Subcutaneous abdominal adipose tissue (tissue), 5 donors: ENCODE measurements around the gene COL20A1.

ENCODE experiments used
- H3K27ac ChIP-seq: one replicate; pipeline ENCODE4 v1.7.0; 2013; ENCODE audit warnings: low read depth, mild to moderate bottlenecking, inconsistent platforms, low read length, moderate library complexity
- H3K27me3 ChIP-seq, 5 donors: one replicate each; pipeline ENCODE4 v1.7.0; 2013; ENCODE audit warnings: low read length in 5 of 5, inconsistent platforms in 1 of 5; ENCODE audit not compliant: control insufficient read depth in 5 of 5, insufficient read depth in 4 of 5
- H3K36me3 ChIP-seq, 5 donors: one replicate each; pipeline ENCODE4 v1.7.0; 2013; ENCODE audit warnings: low read length in 5 of 5; ENCODE audit not compliant: control insufficient read depth in 5 of 5, insufficient read depth in 5 of 5
- H3K4me1 ChIP-seq, 5 donors: one replicate each; pipeline ENCODE4 v1.7.0; 2013; ENCODE audit warnings: low read length in 5 of 5, mild to moderate bottlenecking in 3 of 5, moderate library complexity in 1 of 5; ENCODE audit not compliant: control insufficient read depth in 5 of 5, insufficient read depth in 5 of 5
- H3K4me3 ChIP-seq, 5 donors: one replicate each; pipeline ENCODE4 v1.7.0; 2013; ENCODE audit warnings: low read length in 5 of 5, low read depth in 1 of 5
- H3K9ac ChIP-seq, 5 donors: one replicate each; pipeline ENCODE4 v1.7.0; 2013; ENCODE audit warnings: low read length in 5 of 5, mild to moderate bottlenecking in 4 of 5, moderate library complexity in 3 of 5
- H3K9me3 ChIP-seq, 5 donors: one replicate each; pipeline ENCODE4 v1.7.0; 2013; ENCODE audit warnings: low read length in 5 of 5; ENCODE audit not compliant: control insufficient read depth in 5 of 5
- donor health status: healthy.
- donor health status: healthy.
- donor health status: healthy.
- donor health status: healthy.
- donor health status: healthy.

The COL20A1 gene

GRCh38 chr20:63354636-63355350 is 61.8 kb downstream of the COL20A1 start:
- H3K27ac ChIP-seq: no peak overlapping the region
- H3K4me3 ChIP-seq: no peak overlapping the region
- H3K27me3 ChIP-seq: peaks cover 16 to 43% (median 34%) of the 10 kb centered on the region in 5 donors
- H3K4me1 ChIP-seq: peaks cover 0 to 6% (median 3%) of the 10 kb centered on the region in 5 donors
- no peak overlapping the region for H3K9ac ChIP-seq
- peaks cover 0 to 4% (median 0%) of the 10 kb centered on the region in 5 donors for H3K9me3 ChIP-seq
- no peaks in the 10 kb centered on the region for H3K36me3 ChIP-seq

- no peak overlapping the region for H3K4me3 ChIP-seq
- no peak overlapping the region for H3K9ac ChIP-seq
- peaks cover 27 to 53% (median 39%) of the 10 kb centered on the region in 5 donors for H3K27me3 ChIP-seq
- no peaks in the 10 kb centered on the region for H3K9me3 ChIP-seq
- no peak overlapping the region for H3K27ac ChIP-seq
- H3K36me3 ChIP-seq: no peaks in the 10 kb centered on the region
- peaks cover 0 to 7% (median 3%) of the 10 kb centered on the region in 5 donors for H3K4me1 ChIP-seq
Observed at GRCh38 chr20:63355781-63356295, 62.9 kb downstream of the COL20A1 start.

GRCh38 chr20:63356511-63356910 is 63.5 kb downstream of the COL20A1 start:
- H3K4me1 ChIP-seq: peaks cover 0 to 8% (median 3%) of the 10 kb centered on the region in 5 donors
- H3K27me3 ChIP-seq: peaks cover 29 to 54% (median 40%) of the 10 kb centered on the region in 5 donors
- no peaks in the 10 kb centered on the region for H3K9me3 ChIP-seq
- H3K27ac ChIP-seq: no peak overlapping the region
- H3K36me3 ChIP-seq: no peaks in the 10 kb centered on the region
- H3K4me3 ChIP-seq: no peak overlapping the region
- H3K9ac ChIP-seq: no peak overlapping the region

- peaks cover 0 to 6% (median 3%) of the 10 kb centered on the region in 5 donors for H3K4me1 ChIP-seq
- peaks cover 36 to 58% (median 47%) of the 10 kb centered on the region in 5 donors for H3K27me3 ChIP-seq
- no peaks in the 10 kb centered on the region for H3K36me3 ChIP-seq
- no peak overlapping the region for H3K9ac ChIP-seq
- H3K27ac ChIP-seq: no peak overlapping the region
- no peaks in the 10 kb centered on the region for H3K9me3 ChIP-seq
- H3K4me3 ChIP-seq: no peak overlapping the region
Observed at GRCh38 chr20:63356931-63357879, 64.2 kb downstream of the COL20A1 start.

- no peak overlapping the region for H3K4me3 ChIP-seq
- no peak overlapping the region for H3K27ac ChIP-seq
- H3K4me1 ChIP-seq: peaks cover 0 to 2% (median 0%) of the 10 kb centered on the region in 5 donors
- no peaks in the 10 kb centered on the region for H3K36me3 ChIP-seq
- no peaks in the 10 kb centered on the region for H3K9me3 ChIP-seq
- peaks cover 44 to 62% (median 49%) of the 10 kb centered on the region in 5 donors for H3K27me3 ChIP-seq
- H3K9ac ChIP-seq: no peak overlapping the region
Observed at GRCh38 chr20:63357921-63358905, 65.2 kb downstream of the COL20A1 start.

GRCh38 chr20:63359164-63359934 is 66.4 kb downstream of the COL20A1 start:
- H3K27me3 ChIP-seq: peaks cover 45 to 65% (median 56%) of the 10 kb centered on the region in 5 donors
- no peaks in the 10 kb centered on the region for H3K36me3 ChIP-seq
- H3K9me3 ChIP-seq: no peaks in the 10 kb centered on the region
- H3K9ac ChIP-seq: no peak overlapping the region
- H3K27ac ChIP-seq: no peak overlapping the region
- peaks cover 0 to 2% (median 0%) of the 10 kb centered on the region in 5 donors for H3K4me1 ChIP-seq
- H3K4me3 ChIP-seq: no peak overlapping the region

- Histone ChIP-seq H3K4me3 (no peak overlapping the region), H3K4me1 (peaks cover 0 to 2% (median 0%) of the 10 kb centered on the region in 5 donors), H3K27ac (no peak overlapping the region), H3K9me3 (no peaks in the 10 kb centered on the region), H3K36me3 (no peaks in the 10 kb centered on the region), H3K9ac (no peak overlapping the region), H3K27me3 (peaks cover 39 to 59% (median 56%) of the 10 kb centered on the region in 5 donors)
Observed at GRCh38 chr20:63359937-63360849, 67.2 kb downstream of the COL20A1 start.

GRCh38 chr20:63360850-63361518 is 68.0 kb downstream of the COL20A1 start, which contains the start of gene CHRNA4:
TSS of gene CHRNA4 (minus strand) at chr20:63361349. CDS start at chr20:63361165, 184 bp downstream.
- no peaks in the 10 kb centered on the region for H3K9me3 ChIP-seq
- no peak within 1 kb of the TSS for H3K4me3 ChIP-seq
- H3K36me3 ChIP-seq: no peaks in the 10 kb centered on the region
- H3K27me3 ChIP-seq: peaks cover 36 to 57% (median 51%) of the 10 kb centered on the region in 5 donors
- peaks cover 0 to 2% (median 0%) of the 10 kb centered on the region in 5 donors for H3K4me1 ChIP-seq
- no peak within 1 kb of the TSS for H3K9ac ChIP-seq
- no peak within 1 kb of the TSS for H3K27ac ChIP-seq
